GM18951 (cell line): ENCODE results near the gene PHRF1.

Experiments used
- POLR2A ChIP-seq: IDR thresholded peaks from 4 replicates; pipeline ENCODE4 v1.6.1; 2011; ENCODE audit warnings: mild to moderate bottlenecking; ENCODE audit not compliant: insufficient read length, insufficient read depth; ENCODE audit errors: extremely low read depth
- in situ Hi-C: fragments of 300-500 bp; cut with MboI; formaldehyde crosslinking; loops from one replicate; pipeline ENCODE4 v1.12.0; 2022; ENCODE audit warnings: low sequenced_read_pairs, mixed read lengths, inconsistent platforms; ENCODE audit not compliant: unreplicated experiment

PHRF1 gene

GRCh38 chr11:617199-617911, 41.1 kb downstream of the PHRF1 start:
- in situ Hi-C loops = no loop called here
- TF ChIP-seq POLR2A = no peak

GRCh38 chr11:617912-618682, 41.8 kb downstream of the PHRF1 start:
- in situ Hi-C loops = no loop called here
- no peak for TF ChIP-seq POLR2A

- TF ChIP-seq POLR2A = no peak
- in situ Hi-C loops = no loop called here
These were observed 42.8 kb downstream of the PHRF1 start for GRCh38 chr11:618856-619627.

- no peak for TF ChIP-seq POLR2A
- in situ Hi-C loops = no loop called here
These were observed 43.4 kb downstream of the PHRF1 start for GRCh38 chr11:619628-620050.

- in situ Hi-C loops = no loop called here
- no peak for TF ChIP-seq POLR2A
These were observed 43.9 kb downstream of the PHRF1 start for GRCh38 chr11:620201-620600.

GRCh38 chr11:620935-621814, 44.9 kb downstream of the PHRF1 start:
- no peak for TF ChIP-seq POLR2A
- in situ Hi-C loops = no loop called here

- in situ Hi-C loops = no loop called here
- no peak for TF ChIP-seq POLR2A
These were observed 45.6 kb downstream of the PHRF1 start for GRCh38 chr11:621838-622237.

GRCh38 chr11:623349-623869, 47.1 kb downstream of the PHRF1 start:
- in situ Hi-C loops = no loop called here

GRCh38 chr11:623999-624704, 47.9 kb downstream of the PHRF1 start:
- in situ Hi-C loops = no loop called here
- no peak for TF ChIP-seq POLR2A

More at GRCh38 chr11:623349-623869, 47.1 kb downstream of the PHRF1 start:
- no peak for TF ChIP-seq POLR2A

GRCh38 chr11:624705-625635, 48.7 kb downstream of the PHRF1 start, which contains the start of gene CDHR5:
CDHR5 (minus strand) TSS chr11:624955; CDS start chr11:624902, 53 bp downstream.
- no peak for TF ChIP-seq POLR2A
- in situ Hi-C loops = no loop called here
